NCI-H510A treated with DMSO at 0.1 percent for 48 hours (cell line): Measurements from ENCODE around the gene SRRM3.
"Not testable (repeated sequence)": the region's sequence is repeated elsewhere in the genome, so short reads cannot be mapped to it uniquely, and the experiment has no call there.

Source experiments
- DNase-seq: peaks from one replicate; lab custom pipeline; 2025; lab: John Stamatoyannopoulos, UW

Gene SRRM3

DNA sequence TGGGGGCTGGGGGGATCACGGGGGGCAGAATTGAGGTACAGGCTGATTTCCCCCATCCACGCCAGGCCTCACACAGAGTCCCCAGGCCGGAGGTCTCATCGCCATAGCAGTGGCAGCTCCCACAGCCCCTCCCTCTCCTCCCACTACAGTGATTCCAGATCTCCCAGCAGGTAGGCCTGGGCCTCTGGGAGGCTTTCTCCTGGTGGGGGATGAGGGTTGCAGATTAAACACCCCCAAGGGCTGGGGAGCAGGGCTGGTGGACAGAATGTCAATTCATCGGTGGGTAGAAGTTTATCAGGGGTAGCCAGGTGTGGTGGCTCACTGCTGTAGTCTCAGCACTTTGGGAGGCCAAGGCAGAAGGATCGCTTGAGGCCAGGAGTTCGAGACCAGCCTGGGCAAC, 63.6 kb downstream of the SRRM3 start:
- no peak for DNase-seq

DNA sequence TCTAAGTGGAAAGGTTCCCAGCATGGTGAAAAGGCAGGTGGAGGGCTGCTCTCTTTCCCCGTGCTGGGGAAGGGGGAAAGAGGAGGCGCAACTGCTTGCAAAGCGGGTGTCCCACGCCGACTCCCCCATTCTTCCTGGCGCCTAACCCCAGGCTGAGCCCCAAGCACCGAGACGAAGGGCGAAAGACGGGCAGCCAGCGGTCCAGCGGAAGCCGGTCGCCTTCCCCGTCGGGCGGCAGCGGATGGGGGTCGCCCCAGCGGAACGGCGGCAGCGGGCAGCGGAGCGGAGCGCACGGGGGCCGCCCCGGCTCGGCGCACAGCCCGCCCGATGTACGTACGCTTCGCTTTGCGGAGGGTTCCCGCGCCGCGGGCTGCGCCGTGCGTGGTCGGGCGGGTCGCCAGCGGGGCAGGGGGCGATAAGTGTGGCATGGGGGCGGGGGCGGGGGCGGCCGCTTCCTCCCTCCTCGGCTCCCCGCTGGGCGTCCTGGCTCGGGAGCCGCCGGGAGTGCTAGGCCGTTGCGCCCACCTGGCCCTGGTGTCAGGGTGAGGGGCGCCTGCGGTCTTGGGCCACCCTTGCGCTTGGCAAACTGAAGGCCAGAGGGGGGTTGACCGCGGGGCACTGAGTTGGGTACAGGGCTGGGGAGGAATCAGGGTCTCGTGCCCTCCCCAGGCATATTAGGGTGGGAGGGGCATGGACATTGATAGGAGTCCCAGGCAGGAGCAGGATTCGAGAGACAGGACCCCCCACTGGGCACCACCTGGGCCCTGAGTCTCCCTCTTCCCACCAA, 65.6 kb downstream of the SRRM3 start:
- no peak for DNase-seq

DNA sequence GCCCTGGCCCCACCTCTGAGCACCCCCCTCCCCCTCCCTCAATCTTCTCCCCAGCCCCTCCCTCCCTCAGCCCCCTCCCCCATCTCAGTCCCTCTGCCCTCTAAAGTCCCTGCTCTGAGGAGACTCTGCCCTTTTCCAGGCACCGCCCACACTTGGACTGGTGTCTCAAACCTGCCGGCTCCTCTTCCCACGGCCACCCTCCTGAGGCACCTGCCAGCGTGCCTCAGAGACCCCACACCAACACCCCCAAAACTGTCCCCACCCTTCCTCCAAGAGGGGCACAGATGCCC, 66.1 kb downstream of the SRRM3 start:
- DNase-seq = no peak

DNA sequence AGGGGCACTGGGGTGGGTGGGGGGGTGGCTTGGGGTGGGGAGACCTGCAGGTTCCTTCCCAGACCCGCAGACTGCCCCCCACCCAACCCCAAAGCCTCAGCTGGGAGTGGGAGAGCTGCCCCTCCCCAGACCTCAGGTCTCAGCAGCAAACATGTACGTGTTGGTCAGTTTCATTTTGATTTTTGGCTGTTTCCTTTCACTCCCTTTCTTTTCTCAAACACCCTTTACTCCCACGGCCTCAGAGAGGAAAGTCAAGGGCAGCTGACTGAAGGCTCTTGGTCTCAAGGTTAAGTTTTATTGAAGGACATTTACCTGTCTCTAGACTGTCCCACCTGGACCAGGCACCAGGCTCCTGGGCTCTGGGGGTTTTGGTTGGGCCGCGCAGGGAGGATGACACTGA, 66.7 kb downstream of the SRRM3 start:
- DNase-seq = no peak

DNA sequence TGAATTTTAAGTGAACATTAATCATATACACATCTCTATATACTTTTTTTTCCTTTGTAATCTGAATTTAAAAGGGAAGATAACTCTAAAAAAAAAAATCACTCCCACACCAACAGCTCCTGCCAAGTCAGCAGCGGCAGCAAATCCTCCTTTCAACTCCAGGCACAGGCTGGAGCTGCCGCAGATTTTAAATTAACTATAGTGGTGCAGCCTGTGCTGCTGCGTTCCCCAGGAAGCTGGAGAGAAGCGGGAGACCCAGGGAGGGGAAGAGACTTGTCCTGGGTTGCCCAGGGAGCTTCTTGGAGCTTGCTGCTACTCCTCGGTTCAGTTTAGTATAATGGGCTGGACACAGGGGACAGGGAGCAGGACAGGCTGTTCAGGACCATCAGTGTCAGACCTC, 68.2 kb downstream of the SRRM3 start:
- no peak for DNase-seq

DNA sequence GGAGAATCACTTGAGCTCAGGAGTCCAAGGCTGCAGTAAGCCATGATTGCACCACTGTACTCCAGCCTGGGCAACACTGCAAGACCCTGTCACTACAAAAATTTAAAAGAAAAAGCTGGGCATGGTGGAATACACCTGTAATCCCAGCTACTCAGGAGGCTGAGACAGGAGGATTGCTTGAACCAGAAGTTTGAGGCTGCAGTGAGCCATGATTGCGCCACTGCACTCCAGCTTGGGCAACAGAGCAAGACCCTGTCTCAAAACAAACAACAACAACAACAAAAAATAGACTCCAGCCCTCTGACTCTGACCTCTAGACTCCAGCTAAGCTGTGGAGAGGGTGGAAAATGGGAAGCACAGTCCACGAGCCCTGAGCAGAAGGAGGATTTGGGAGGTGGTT, 69.7 kb downstream of the SRRM3 start:
- DNase-seq = not testable (repeated sequence)

DNA sequence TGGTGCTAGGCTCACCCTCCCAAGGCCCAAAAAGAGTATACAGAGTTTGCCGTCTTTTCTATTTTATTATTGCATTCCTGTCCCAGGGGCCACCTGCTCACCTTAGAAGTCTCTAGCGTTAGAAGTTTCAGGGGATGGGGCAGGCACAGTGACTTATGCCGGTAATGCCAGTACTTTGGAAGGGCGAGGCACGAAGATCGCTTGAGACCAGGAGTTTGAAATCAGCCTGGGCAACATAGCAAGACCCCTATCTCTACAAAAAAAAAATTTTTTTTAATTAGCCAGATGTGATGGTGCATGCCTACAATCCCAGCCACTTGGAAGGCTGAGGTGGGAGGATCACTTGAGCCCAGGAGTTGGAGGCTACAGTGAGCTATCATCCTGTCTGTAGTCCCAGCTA, 70.4 kb downstream of the SRRM3 start:
- no peak for DNase-seq

DNA sequence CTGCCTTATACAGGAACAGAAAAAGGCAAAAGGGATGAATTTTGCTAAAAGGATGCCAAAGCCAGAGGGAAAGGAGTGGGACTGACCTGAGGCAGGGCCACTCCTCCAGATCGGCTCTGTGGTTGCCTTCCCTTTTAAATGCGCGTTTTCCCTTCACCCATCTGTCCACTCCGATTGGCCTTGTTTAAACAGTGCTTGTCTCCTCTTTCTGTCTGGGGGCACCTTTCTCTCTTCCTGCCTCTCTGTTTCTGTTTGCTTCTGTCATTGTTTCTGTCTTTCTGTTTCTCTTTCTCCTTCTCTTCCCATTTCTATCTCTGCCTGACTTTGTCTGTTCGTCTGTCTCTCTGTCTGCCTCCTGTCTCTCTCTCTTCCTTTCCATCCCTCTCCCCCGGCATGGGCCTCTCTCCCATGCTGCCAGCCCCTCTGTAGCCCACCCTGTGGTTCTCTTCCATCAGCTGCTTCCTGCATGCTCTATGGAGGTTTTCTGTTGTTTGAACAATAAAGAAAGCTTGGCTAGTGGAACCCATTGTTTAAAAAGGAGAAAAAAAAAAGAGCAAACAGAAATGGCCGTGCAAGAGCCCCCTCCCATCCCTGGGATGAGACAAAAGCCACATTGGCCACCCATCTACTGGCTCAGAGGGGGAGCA, 71.3 kb downstream of the SRRM3 start:
- DNase-seq = peak; percentile 12

DNA sequence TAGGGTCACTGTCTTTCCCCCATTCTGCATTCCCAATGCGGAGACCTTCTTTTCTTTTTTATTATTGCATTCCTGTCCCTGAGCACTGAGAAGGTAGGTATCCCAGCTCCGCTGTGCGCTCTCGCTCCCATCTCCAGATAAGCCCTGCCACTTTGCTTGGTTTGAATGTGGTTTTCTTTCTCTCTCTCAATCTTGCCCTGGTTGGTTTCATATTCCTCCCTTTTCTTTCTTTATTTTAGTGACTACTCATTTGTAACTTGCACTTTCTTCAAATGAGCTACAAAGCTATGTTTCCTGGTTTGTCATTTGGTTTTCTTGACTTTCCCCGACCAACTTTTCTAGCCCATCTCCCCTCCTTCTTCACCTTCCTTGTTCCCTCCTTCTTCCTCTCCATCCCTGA, 71.8 kb downstream of the SRRM3 start:
- no peak for DNase-seq

DNA sequence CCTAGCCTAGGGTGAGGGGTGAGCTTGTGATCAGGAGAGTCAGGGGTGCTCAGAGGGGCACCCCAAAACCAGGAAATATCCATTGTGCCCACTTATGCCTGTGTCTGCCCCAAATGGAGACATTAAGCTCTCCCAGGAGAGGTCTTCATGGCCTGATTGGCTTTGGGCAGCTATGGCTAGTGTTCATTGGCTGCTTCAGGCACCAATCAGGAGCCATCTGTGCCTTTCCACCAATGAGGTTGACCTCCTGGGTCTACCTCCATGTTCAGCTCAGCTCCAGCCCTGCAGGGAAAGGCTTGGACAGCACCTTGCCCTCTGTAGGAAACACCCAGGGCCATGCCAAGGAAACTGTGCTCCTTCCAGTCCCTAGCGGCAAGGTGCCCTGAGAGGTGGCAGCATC, 76.8 kb downstream of the SRRM3 start:
- no peak for DNase-seq

DNA sequence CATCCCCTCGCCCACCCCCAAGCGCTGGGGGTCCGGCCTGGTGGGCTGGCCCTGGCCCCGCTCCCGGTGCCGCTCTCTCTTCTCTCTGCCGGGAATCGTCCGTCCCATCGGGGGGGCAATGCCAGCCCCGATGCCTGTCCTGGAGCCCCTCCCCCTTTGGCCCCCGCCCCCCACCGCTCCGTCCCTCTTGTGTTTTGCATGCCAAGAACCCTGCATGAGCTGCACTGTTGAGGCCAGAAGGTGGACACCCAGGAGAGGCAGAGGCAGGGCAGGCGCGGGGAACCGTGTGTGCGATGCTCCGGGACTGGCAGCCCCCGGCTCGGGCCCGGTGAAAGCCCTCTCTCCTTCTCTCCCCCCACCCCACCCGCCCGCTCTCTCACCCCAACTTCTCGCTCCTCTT, 78.7 kb downstream of the SRRM3 start:
- DNase-seq = no peak

DNA sequence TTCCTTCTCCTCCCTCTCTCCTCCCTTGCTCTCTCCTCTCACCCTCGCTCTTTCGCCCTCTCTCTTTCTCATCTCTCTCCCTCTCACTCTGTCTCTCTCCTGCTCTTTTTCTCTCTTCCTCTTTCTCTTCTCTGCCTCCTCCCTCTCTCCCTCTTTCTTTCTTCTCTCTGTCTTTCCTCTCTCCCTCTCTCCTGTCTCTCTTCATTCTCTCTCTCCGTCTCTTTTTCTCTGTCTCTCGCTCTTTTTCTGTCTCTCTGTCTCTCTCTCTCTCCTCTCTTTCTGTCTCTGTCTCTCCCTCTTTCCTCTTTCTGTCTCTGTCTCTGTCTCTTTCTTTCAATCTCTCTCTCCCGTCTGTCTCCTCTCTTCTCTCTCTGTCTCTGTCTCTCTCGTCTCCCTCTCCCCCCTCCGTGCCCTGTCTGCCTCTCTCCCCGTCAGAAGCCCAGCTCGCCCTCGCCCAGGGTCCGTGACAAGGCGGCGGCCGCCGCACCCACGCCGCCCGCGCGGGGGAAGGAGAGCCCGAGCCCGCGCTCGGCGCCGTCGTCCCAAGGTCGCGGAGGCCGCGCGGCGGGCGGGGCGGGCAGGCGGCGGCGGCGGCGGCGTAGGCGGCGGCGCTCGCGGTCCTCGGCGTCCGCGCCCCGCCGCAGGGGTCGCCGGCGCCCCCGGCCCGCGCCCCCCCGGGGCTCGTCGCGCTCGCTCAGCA, 79.5 kb downstream of the SRRM3 start:
- no peak for DNase-seq

DNA sequence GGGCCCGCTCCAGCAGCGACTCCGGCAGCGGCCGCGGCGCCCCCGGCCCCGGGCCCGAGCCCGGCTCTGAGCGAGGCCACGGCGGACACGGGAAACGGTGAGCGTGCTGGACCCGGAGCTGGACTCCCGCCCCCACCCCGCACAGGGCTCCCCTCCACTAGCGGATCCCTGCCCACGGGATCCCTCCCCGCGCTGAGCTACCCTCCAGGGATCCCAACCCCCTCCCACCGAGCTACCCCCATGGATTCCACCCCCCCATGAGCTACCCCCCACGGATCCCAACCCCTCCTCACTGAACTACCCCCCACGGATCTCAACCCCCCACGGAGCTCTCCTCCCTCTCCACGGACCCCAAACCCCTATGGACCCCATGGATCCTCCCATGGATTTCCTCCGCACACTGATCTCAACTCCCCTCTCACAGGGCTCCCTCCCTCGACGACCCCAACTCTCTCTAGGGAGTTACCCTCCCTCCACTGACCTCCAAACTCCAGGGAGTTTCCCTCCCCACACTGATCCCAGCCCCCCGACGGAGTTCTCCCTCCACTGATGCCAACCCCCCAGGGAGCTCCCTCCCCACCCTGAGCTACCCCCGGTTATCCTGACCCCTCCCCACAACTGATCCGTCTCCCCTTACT, 80.1 kb downstream of the SRRM3 start:
- no peak for DNase-seq

DNA sequence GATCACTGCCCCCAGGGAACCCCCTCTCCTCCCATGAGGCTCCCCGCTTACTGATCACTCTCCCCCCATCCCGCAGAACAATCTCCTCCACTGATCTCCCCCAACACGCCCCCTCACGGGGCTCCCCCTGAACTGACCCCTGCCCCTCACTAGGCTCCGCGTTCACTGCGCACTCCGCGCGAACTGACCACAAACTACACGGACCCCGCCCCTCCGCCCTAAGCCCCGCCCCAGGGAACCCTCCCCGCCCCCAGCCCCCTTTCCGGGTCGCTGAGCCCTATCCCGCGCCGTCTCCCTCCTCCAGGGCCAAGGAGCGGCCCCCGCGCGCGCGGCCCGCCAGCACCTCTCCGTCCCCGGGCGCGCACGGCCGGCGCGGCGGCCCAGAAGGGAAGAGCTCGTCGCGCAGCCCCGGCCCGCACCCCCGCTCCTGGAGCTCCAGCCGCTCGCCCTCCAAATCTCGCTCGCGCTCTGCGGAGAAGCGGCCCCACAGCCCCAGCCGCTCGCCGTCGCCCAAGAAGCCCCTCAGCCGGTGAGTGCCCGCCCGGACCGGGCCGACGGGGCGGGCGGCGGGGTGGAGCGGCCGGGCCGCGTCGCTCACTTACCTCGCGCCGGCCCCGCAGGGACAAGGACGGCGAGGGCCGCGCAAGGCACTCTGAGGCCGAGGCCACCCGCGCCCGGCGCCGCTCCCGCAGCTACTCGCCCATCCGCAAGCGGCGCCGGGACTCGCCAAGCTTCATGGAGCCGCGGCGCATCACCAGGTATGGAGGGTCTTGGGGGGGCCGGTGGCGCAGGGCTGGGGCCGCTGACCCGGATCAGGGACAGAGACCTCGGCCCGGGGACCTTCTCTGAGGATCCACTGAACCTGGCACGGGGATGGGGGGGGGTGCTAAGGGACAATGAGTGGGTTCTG, 80.9 kb downstream of the SRRM3 start:
- DNase-seq = no peak

DNA sequence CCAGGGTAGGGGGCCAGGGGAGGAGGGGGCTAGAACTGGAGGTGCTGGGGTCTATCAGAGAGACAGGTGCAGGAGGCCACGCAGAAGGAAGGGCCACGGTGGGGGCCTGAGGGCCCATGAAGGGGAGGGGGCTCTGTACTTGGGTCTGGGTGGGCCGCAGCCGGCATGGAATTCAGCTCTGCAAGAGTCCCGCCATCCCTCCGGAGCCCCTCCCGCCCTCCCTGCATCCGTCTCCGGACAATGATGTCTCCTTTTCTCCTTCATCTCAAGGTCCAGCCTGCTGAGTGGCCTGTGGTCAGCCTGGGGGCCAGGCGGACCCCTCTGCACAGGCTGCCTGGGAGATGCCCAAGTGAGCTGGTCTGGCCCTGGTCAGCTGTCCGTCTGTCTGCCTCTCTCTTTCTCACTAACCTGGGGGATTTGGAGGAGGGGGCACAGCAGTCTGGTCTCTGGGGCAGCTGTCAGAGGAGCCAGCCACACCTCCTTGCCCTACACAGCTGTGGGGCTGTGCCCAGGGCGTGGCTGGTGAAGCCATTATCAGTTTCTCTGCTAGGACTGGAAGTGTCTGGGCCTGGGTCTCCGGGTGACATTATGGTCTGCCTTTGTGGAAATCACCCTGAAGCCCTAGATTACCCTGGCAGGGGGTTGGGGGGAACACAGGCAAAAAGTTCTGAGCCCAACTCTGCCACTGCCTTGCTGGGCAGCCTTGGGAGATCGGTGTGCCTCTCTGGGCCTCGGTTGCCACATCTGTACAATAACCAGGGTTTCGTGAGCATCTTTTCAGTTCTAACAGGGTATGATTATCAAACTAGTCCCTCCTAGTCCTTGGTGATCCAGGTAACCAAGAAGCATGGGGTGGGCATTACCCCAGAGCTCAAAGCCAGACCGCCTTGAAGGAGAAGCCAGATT, 81.8 kb downstream of the SRRM3 start:
- DNase-seq = no peak

DNA sequence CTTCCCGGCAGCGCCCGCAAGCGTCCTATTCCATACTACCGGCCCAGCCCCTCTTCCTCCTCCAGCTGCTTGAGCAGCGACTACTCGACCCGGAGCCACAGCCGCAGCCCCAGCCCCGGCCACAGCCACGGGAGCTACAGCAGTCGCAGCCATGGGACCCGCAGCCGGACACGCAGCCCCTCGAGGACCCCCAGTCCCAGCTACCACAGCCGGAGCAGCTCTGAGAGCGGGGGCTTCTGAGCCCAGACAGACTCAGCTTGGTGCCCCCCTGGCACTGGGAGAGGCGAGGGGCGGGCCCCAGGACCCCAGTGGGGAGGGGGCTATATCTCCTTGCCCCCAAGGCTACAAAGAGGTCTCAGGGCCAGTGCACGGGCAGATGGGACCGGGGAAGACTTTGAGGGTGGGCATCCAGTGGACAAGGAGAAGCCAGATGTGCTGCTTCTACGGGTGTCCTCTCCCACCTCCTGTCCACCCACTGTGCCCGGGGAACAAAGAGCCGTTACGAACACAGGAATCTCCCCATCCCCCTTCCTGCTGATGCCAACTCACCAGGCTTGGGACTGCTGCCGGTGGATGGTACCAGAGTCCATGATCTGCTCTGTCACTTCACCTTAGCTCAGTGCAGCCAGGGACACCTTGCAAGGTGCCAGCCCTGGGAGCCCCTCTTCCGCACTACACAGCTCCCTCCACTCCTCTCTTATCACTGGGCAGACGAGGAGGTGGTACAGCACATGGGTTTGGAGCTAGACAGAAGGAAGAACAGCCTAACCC, 84.1 kb downstream of the SRRM3 start:
- no peak for DNase-seq

DNA sequence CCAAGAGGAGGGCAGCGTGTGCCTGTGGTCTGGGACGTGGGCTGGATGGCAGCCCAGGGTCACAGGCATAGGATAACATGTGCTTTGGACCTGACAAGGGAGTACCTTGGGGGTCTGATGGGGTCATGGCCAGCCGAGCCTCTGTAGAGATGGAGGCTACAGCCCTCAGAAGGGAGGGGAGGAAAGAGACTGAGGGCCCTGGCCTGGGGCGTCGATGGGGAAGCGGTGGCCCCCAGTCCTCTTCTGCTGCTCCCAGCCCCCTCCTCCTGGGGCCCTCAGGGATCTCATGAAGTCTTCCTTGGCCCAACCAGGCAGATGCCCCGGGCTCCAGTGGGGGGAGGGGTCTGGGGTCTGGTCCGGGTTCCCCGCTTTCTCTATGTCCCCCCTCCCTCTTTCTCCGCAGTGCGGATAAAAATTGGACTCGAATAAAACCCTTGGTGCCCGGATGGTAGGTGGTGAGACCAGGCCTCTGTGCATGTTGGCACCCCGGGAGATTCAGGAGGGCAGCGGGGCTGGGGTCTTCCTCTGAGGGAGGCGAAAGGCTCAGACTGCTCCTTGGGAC, 85.2 kb downstream of the SRRM3 start:
- DNase-seq = no peak

DNA sequence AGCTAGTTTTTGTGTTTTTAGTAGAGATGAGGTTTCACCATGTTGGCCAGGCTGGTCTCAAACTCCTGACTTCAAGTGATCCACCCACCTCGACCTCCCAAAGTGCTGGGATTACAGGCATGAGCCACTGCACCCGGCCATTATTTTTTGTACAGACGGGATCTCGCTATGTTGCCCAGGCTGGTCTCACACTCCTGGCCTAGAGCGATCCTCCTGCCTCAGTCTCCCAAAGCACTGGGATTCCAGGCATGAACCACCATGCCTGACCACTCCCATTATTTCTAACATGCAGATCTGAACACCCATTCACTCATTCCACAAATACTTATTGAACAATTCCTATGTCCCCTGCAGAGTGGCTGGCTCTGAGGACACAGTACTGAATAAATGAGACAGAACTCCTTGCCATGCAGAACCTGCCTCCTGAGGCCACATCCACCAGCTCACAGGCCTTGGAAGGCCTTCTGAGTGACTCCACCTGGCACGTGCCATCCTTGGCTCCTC, 89.2 kb downstream of the SRRM3 start:
- DNase-seq = not testable (repeated sequence)
